COLO829 (cell line): ENCODE data around the gene KRTAP5-2.

Source experiments
- DNase-seq: peaks from one replicate; pipeline ENCODE4 v3.0.0; 2012; ENCODE audit warnings: low spot score

The KRTAP5-2 gene

GRCh38 chr11:1555713-1556153, 42.4 kb downstream of the KRTAP5-2 start:
- DNase-seq, result no peak

- no peak for DNase-seq
Observed at GRCh38 chr11:1554981-1555712, 42.9 kb downstream of the KRTAP5-2 start.

GRCh38 chr11:1553808-1554594, 44.1 kb downstream of the KRTAP5-2 start:
- DNase-seq, result no peak

GRCh38 chr11:1549338-1550330, 48.5 kb downstream of the KRTAP5-2 start:
- no peak for DNase-seq

GRCh38 chr11:1548221-1549070, 49.6 kb downstream of the KRTAP5-2 start:
- DNase-seq, result peak; percentile 59

GRCh38 chr11:1547467-1548098, 50.5 kb downstream of the KRTAP5-2 start:
- no peak for DNase-seq
